Testis (tissue), 2 donors: ENCODE measurements around the gene SLC17A7.

ENCODE experiments used
- POLR2A ChIP-seq: fragments of 450-650 bp; IDR thresholded peaks from one replicate; pipeline ENCODE4 v1.6.1; 2017; ENCODE audit warnings: antibody characterized with exemption, mild to moderate bottlenecking, moderate library complexity
- TF ChIP-seq, protein P1 (sequence below), 3 experiments: fragments of 450-650 bp in 2 of 3; fragments of 200-600 bp in 1 of 3; sonication (generic) in 1 of 3; IDR thresholded peaks; one replicate each; pipeline ENCODE4 v1.5.1; 2016 to 2019; ENCODE audit warnings: antibody characterized with exemption in 3 of 3, mild to moderate bottlenecking in 2 of 3, moderate library complexity in 1 of 3

DNA sequence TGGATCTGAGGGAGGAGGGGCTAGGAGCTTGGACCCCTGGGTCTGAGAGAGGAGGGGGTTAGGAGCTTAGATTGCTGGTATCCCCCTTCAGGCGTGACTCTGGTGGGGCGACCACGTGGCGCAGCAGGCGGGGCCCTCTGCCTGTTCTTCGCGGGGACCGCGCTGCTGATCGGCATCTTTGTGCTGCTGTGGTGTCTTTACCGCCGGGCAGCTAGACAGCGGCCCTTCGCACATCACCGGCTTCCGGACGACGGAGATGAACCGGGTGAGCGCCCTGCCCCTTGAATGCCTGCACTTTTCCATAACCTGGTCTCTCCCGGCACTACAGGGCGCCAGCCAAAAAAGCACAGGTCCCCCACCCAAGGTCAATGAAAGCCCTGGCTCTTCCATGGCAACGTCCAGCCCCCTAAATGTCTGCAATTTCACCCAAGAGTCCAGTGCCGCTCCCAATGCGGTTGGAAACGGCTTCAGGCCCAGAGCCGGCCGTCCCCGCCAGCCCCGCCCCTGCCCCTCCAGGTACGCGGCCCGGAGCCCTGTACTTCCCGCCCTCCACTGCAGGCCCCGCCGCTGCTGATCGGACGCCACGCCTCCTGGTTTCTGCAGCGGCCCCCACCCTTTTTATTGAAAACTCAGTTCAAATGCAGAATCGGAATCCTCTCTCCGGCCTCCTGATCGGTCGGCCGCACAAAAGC, 13.3 kb downstream of the SLC17A7 start:
- TF ChIP-seq, protein P1, sequence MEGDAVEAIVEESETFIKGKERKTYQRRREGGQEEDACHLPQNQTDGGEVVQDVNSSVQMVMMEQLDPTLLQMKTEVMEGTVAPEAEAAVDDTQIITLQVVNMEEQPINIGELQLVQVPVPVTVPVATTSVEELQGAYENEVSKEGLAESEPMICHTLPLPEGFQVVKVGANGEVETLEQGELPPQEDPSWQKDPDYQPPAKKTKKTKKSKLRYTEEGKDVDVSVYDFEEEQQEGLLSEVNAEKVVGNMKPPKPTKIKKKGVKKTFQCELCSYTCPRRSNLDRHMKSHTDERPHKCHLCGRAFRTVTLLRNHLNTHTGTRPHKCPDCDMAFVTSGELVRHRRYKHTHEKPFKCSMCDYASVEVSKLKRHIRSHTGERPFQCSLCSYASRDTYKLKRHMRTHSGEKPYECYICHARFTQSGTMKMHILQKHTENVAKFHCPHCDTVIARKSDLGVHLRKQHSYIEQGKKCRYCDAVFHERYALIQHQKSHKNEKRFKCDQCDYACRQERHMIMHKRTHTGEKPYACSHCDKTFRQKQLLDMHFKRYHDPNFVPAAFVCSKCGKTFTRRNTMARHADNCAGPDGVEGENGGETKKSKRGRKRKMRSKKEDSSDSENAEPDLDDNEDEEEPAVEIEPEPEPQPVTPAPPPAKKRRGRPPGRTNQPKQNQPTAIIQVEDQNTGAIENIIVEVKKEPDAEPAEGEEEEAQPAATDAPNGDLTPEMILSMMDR (IDR thresholded peaks at IDR 0.05): no peak
- no peak for TF ChIP-seq POLR2A
